GM18498 (cell line): ENCODE measurements around the gene MICU1.
"Not testable (repeated sequence)": the region's sequence is repeated elsewhere in the genome, so short reads cannot be mapped to it uniquely, and the experiment has no call there.

Experiments used
- ATAC-seq: cut with Tn5 transposase; IDR thresholded peaks from one replicate; pipeline ENCODE4 v1.9.1; 2021; ENCODE audit warnings: mild to moderate bottlenecking, moderate library complexity; ENCODE audit not compliant: unreplicated experiment

The MICU1 gene

GRCh38 chr10:72331575-72332422 is 294.1 kb downstream of the MICU1 start:
- peak; percentile 71 for ATAC-seq

- ATAC-seq, result no peak
Measured at GRCh38 chr10:72330069-72330426, 295.8 kb downstream of the MICU1 start.

- no peak for ATAC-seq
Measured at GRCh38 chr10:72329290-72330068, 296.4 kb downstream of the MICU1 start.

GRCh38 chr10:72328829-72329204 is 297.1 kb downstream of the MICU1 start:
- no peak for ATAC-seq

GRCh38 chr10:72328045-72328828 is 297.6 kb downstream of the MICU1 start:
- ATAC-seq, result no peak

GRCh38 chr10:72326665-72327603 is 298.9 kb downstream of the MICU1 start:
- ATAC-seq, result not testable (repeated sequence)

GRCh38 chr10:72325243-72326175 is 300.4 kb downstream of the MICU1 start:
- ATAC-seq, result not testable (repeated sequence)

- no peak for ATAC-seq
Measured at GRCh38 chr10:72323771-72324191, 302.1 kb downstream of the MICU1 start.

GRCh38 chr10:72323108-72323749 is 302.6 kb downstream of the MICU1 start:
- no peak for ATAC-seq

- no peak for ATAC-seq
Measured at GRCh38 chr10:72322280-72323058, 303.4 kb downstream of the MICU1 start.

GRCh38 chr10:72322030-72322279 is 303.9 kb downstream of the MICU1 start:
- ATAC-seq, result no peak

- ATAC-seq, result no peak
Measured at GRCh38 chr10:72321248-72322029, 304.4 kb downstream of the MICU1 start.

GRCh38 chr10:72320676-72321247 is 305.1 kb downstream of the MICU1 start:
- ATAC-seq, result peak; percentile 54

- peak; percentile 76 for ATAC-seq
Measured at GRCh38 chr10:72319416-72320254, 306.2 kb downstream of the MICU1 start.

GRCh38 chr10:72318418-72319262 is 307.2 kb downstream of the MICU1 start:
- no peak for ATAC-seq
